Right kidney (tissue), 1 donor: ENCODE measurements around the gene NUDT8.
A peak's percentile ranks its signal among the peaks of the same experiment; 100 is the strongest.
"Not testable (repeated sequence)": the region's sequence is repeated elsewhere in the genome, so short reads cannot be mapped to it uniquely, and the experiment has no call there.

ENCODE experiments used
- DNase-seq: peaks from one replicate; pipeline ENCODE4 v3.0.0-alpha.2; 2016

The NUDT8 gene

DNA sequence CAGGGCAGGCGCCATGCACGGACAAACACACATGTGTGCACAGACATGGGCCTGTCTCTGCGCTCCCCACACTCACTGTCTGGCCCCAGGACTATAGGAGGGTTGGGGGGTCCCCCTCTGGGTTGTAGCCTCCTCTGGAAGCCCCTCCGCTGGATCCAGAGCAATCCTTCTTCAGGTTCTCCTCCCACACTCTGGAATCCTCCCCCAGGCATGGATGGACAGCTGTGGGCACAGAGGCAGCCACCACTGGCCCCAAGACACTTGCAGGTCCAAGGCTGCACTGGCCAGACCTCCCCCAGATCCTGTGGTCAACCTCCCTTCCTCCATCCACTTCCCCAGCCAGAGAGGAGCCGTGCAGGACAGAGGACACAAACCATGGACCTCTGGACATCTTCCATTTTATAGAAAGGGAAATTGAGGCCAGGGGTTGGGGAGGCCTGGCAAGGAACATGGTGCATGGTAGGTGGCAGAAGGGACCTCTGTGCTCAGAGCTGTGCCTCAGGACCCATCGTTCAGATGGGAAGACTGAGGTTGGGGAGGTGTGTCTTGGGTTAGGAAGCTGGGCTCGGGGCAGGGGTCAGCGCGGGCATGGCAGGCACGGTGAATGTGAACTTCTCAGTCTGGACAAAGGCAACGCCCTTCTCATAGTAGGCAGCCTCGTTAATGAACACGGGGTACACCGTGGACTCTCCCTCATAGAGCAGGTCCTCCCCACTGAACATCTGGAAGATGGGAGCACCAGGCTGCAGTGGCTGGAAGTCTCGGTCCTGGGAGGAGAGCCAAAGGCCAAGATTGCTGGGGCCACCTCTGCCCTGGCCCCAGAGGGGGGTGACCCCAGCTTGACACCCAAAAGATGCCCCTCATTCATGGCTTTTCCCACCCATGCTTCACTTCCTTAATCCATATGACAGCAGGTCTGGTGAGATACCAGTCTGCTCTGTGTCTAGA lies 12.7 kb upstream of the NUDT8 start:
- no peak for DNase-seq

DNA sequence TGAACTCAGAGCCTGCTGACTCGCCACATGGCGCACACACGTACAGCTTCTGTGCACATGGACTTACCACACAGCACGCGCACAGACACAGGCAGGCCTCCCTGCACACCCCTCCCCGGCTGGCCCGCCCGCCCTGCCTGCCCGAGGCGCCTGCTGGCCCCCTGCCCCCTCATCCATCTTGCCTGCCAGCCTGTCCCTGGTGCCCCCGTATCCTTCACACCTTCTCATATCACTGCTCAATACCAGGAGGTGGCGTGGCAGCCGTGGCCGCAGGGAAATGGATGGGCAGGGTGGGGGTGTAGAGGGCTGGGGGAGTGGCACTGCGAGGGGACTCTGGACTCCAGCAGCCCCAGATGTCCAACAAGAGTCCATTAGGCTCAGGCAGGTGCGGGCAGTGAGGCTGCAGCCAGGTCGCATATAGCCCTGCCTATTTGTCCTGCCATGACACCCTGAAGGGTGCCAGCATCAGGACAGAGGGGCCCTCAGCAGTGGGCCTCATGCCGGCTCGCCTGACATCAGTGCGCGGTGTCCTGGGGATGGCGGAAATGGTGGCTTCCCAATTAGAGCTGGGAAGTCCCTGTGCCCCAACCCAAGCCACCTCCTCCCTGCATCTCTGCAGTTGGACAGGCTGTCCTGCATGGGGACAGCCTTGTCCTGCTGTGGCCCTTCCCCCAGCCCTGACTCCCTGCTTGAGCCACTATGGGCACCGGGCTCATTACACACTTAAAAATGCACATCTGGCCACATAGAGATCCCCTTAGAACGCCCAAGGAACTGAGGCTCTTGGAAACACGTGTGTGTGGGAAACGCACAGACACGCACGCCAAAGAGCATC lies 11.8 kb upstream of the NUDT8 start:
- DNase-seq = no peak

DNA sequence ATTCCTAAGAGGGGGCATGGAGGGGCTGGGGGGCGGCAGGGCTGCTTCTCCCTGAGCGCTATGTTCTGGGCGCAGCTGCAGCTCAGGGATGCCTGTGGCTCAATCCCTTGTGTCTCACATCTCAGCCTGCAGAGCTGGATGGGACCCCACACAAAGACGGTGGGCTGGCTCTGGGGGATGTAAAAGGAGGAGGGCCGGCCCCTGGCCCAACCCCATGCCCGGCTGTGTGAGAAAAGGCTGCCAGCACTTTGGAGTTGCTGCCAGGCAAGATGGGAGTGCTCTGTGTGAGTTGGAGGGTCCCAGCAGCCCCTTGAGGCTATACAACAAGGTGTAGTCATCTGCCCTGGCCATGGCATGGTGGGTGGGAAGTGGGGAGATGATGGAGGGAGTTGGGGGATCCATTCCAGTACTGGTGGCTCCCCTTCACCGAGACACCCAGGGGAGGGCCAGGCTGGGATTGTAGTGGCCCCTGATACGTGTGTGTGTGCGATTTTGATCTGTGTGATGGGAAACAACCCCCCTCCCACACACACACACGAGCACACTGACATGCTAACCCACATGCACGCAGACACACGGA lies 11.1 kb upstream of the NUDT8 start:
- DNase-seq = no peak

DNA sequence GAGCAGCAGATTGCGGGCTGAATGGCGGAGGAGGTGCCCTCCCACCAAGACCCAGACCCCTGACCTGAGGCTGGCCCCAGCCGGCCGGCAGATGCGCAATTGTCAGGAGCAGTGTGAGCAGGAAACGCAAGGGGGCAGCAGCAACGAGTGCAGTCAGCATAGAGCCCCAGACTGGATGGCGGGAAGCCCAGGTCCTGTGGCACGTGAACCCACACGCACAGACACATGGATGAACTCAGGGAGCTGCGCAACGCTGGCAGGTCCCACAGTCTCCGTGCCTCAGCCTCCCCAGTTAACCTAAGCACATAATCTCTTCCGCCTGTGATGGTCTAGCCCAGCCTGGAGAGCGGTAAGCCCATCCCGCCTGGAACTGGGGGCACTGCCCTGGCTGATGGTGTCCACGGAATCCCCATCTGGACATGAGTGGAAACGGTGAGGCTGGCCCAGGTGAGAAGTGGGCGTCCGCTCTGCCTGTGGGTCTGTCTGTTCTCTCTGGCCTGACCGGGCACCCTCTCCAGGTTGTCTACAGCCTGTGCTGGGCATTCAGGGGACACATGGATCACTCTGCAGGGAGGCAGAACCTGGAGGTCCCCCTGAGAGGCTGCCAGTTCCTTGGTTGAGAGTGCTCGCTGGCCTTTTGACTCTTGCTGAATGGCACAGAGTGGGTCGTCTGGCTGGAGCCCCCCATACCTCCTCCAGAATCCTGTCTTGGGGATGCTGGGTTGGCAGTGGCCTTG lies 10.5 kb upstream of the NUDT8 start:
- no peak for DNase-seq

DNA sequence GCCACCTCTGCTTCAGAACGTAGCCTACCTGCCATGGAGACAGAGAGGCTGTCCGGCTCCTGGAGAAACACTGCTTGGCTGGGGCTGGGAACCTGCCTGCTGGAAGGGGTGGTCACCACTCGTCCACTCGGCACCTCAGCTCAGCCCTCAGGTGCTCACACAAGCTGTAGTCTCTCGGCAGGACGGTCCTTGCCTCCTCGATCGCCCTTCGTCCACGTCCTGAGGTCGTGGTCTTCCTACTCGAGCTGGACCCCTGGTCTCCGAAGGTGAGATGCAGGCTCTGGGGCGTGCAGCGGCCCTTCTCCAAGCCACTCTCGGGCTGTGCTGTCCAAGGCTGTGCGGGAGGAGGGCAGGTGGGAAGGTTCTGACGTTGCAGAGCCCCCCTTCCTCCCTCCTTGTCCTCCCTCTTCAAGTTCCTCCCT lies 9.7 kb upstream of the NUDT8 start, which contains the start of gene TBX10:
Gene TBX10 (minus strand): TSS at position 326 of the 422 bp plus-strand sequence. CDS start 291 bp downstream, at position 35.
- DNase-seq = no peak

DNA sequence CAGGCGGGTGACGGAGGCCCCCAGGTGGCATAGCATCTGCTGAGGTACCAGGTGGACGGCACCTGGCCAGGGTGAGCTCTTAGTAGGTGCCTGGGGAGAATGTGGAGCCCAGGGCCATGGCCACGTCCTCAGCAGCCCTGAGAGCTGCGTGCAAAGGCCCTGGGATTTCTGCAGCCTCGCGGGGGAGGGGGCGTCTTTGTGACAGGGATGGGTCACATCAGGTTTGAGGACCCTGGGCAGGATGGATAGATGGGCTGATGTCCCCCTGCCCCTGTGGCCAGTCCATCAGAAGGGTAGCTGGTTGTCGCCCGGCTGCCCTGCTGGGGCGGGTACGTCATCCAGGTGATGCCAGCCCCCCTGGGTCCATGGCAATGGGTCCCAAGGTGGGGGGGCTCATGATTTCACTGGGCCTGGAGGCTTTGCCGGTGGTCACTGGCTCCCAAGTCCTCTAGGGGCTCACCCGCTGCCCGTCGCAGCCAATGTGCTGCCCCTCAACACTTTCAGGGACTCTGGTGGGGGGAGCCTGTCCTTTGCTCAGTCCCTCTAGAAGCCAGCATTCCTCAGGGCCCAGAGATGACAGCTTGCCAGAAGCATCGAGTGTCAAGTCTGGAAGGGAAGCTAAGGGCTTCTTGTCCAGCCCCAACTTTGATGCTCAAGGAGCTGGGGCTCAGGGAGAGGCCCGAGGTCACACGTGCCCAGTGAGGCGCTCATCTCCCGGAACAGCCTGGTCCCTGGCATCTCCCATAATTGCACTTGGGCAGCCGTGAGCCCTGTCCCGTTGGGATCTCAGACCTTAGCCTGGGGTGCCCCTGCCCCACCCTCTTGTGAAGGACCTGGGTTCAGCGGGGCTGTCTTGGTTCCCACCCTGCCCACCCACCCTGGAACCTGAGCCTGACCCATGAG lies 9.0 kb upstream of the NUDT8 start:
- no peak for DNase-seq

DNA sequence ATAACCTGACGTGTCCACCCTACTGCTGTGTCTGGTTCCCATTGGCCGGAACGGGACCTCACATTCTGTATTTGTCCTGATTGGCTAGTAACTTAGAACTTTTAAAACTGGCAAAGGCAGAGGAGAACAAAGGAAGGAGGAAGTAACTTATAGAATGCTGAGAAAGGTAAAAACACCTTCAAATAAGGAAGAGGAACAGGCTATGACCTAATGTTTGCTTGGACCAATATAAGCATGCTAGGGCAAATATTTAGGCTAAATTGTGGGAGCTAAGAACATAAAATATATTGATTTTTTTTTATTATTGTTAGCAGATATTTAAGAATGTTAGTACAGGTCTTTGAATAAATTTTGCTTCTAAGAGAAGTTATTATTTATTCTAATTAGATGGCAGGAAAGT lies 7.7 kb upstream of the NUDT8 start:
- DNase-seq = not testable (repeated sequence)

DNA sequence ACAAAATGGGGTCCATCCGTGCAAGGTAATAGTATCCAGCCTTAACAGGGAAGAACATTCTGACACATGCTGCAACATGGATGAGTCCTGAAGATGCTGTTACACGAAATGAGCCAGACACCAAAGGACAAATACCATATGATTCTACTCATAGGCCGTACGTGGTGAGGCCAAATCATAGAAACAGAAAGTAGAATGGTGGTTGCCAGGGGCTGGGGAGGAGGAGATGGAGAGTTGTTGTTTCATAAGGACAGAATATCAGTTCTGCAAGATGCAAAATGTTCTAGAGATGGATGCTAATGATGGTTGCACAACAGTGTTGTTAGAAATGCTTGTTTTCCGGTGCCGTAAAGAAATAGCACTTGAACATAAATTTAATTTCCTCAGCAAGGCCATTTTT lies 7.2 kb upstream of the NUDT8 start:
- DNase-seq = no peak

DNA sequence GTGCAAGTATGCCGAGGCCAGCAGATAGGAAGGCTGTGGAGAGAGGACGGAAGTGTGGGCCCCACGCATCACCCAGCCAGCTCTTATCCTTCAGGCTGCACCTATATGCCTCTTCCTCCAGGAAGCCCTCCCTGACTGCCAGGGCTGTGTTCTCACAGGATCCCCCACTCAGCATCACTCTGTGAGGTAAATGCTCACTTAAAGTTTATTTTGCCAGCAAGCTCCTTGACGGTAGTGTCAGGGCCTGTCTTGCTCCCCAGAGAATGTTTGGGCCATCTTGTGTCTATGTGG lies 5.4 kb upstream of the NUDT8 start:
- DNase-seq = no peak

DNA sequence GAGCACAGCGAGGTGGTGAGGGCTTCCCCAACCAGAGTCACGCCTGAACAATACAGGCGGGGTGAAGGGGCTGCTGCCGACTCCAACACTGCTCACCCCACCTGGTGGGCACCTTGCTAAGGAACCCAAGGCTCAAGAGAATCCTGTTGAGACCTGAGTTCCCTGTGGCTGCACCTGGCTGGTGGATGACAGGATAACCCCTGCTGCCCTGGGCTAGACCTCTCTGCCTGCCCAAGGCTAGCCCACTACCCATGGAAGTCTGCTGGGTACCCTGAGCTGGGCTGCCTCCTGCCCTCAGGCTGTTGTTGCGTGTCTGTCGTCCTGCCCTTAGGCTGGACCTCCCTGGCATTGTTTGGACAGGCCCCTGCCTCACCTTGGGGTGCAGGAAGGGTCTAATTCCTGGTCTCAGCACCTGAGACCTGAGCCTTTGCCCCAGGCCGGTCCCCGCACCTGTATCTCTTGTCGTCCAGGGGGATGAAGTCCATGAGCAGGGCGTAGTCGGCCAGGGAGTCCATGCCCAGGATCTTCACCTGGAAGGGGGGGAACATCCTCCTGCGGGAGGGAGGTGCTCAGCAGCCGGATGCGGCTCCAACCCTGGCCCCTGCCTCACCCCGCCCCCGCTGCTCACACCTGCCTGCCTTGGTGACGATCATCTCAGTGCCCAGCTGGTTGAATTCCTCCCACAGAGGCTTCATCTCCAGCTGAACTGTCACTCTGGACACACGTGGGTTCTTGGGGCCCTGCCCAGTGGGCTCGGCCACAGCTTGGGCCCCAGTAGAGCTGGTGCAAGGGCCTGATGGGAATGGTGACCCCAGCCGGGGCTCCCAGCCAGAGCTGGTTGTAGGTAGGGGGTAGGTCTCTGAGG lies 4.9 kb upstream of the NUDT8 start:
- DNase-seq = no peak

DNA sequence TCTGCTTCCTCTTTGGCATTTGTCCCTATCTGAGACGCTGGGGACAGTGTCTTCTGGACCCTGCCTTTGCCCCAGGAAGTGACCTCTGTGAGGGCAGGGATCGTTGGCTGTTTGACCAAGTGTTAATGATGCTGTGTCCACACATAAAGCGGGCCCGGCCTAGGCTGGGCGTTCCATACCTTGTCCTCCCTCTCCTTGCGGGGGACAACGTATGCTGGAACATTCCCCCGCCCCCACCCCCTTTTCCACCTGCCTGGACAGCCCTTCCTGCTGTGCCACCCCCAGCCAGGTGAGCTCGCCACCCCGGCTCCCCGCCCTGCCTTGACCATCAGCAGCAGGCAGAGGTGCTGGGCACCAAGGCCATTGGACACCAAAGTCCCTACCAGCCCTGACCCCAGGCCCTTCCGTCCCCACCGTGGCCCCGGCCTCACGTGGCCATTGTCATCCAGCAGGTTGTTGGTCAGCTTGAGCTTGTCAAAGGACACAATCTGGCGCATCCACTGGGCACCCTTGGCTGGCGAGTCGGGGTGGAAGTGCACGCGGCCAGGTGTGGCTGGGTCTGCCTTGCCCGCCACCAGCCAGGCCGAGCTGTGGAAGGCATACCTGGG lies 4.1 kb upstream of the NUDT8 start:
- DNase-seq = no peak

DNA sequence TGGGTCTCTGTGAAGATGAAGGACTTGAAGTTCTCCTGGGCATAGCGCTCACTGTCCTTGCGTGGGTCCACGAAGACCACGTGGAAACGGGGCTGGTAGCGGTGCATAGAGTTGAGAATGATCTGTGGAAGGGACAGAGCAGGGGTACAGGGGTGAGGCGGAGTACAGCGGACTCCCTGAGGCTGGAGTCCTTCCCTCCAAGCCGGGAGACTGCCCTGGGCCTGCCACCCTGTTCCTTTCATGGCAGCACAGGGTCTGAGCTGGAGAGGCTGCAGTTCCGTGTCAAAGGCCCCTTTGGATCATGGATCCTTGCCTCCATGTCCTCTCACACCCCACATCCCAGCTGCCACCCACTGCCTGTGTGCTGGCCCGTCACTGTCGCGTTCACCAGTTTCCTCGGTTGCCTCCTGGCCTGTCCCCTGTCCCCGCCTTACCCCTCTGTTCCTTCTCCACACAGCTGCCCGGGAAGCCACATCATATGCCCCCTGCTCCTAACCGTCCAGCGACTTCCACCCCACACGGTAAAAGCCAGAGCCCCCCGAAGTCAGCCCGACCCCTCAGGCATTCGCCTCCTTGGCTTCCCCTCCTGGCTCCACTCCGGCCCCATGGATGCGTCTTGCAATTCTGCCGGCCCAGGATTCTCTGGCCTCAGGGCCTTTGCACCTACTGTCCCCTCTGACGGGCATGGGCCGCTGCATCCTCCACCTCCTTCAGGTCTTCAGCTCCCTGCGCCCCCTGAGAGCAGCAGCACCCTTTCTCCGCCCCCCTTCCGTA lies 3.4 kb upstream of the NUDT8 start:
- DNase-seq = no peak

DNA sequence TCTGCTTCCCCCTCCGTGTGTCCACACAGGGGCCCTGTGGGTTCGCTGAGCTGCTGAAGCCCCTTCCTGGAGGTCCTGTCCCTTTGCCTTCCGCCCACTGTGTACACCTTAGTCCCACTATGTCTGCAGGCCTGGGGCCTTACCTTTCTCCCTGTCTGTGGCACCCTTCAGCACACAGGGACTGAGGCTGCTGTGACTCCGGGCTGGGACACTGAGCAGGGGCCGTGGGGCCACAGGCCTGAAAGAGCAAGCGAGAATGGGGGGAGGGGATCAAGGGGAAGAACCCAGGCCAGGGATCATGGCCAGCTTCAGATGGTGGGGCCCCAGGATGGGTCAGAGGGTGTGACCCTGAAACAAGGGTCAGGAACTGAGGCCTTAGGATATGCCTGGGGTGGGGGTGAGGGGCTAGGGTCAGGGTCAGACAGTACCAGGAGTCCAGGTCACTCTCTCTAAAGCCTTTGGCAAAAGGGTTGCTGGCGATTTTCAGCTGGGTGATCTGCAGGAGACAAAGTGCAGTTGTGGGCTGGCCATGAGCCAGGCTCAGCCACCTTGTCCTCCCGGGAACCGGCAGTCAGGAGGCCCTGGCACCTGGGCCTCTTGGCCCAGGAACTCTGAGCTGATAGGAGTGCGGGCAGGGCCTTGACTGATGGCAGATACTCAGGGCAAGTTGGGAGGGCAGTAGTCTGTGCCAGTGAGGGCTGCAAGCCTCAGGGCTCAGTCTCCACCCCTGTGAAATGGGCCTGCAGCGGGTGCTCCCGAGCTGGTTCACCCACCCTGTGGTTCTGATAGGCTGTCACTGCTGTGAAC lies 2.6 kb upstream of the NUDT8 start:
- DNase-seq = no peak

DNA sequence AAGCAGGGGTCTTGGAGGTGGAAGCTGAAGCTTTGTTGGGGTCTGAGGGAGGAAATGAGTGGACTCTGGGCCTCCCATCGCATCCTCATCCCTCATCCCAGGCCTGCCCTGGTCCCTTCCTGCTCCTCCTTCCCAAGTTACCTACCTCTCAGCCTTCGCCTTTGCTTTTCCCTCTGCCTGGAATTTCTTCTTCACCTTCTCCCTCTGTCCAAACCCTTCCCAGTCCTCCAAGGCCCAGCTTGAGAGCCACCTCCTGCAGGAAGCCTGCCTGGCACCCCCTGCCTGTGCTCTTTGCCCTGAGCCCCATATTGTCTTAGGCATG lies 2.1 kb upstream of the NUDT8 start:
- no peak for DNase-seq

DNA sequence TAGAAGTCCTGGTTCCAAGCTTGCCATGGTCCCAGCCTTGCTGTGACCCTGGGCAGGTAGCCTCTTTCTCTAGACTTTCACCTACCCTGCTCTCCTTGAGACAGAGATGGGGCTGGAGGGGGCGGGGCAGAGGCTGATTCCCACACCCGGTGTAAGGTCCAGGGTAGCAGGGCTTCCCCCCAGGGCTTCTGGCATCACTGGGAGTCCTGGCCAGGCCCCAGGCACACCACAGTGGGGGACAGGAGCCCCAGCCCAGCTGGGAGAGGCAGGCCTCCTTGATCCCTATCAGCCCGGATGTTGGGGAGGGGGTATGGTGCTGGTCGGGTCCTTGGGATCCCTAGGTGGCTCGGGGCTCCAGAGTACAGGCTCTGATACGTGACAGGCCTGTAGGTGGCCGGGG lies 1.7 kb upstream of the NUDT8 start:
- no peak for DNase-seq

DNA sequence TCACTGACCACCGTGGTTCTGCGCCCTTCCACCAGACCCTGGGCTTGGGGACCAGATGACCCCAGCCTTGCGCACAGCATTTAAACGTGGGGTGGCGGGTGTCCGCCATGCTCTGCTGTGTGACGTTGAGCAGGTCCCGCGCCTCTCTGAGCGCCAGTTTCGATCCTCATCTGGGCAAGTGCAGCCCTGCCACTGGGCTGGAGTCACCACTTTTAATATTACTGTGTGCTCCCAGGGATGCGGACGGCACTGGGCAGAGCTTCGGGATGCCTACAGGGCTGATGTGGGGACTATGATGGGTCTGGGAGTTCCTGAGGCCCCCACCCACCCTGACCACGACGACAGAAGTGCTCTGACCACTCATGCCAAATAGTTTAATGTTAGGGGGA lies 1.2 kb upstream of the NUDT8 start:
- DNase-seq = no peak

DNA sequence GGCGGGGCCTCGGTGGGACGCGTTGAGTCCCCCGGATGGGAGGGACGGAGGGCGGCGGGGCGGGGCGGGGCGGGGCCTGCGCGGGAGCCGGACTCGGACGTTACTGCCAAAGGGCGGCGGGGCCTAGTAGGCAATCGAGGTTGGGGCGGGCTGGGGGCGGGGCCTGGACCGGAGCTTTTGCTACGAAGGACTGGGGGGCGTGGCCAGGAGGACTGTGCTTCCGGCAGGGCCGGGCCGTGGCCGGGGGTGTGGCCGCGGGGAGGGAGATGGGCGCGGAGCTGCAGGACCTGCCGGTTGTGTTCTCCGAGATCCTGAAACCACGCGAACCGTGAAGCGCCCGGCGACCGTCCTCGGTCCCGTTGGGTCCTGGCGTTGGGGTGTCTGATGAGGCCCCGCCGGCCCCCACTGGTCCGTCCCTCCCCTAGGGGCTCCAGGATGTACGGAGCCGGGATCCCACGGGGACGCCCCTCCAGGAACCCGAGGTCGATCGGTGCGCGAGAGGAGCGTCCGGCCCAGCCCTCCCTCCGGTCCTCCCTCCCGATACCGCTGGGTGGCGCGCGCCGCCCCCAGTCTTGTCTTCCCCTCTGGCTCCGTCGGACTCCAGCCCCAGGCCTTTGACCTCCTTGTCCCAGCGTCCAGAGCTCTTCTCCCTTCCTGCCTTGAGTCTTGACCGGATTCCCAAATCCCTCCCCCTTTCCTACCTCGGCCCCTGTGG lies 648 bp upstream of the NUDT8 start:
- DNase-seq = peak; percentile 94
